ACC112 (cell line): ENCODE data around the gene FBXL7.

ENCODE experiments used
- H2AFZ ChIP-seq: fragments of 200-600 bp; sonication (generic); one replicate; pipeline ENCODE4 v1.6.0; 2017; ENCODE audit warnings: antibody characterized with exemption, low read length; ENCODE audit not compliant: unreplicated experiment
- H3K27ac ChIP-seq: fragments of 200-600 bp; sonication (generic); 2 replicates; pipeline ENCODE4 v1.5.1; 2014; ENCODE audit warnings: low read depth, mild to moderate bottlenecking, antibody characterized with exemption, low read length, moderate library complexity
- H3K27me3 ChIP-seq: fragments of 200-600 bp; sonication (generic); 2 replicates; pipeline ENCODE4 v1.6.1; 2014; ENCODE audit warnings: mild to moderate bottlenecking, antibody characterized with exemption, low read length, moderate library complexity, mixed read lengths; ENCODE audit not compliant: insufficient read depth
- H3K36me3 ChIP-seq: fragments of 200-600 bp; sonication (generic); 2 replicates; pipeline ENCODE4 v1.6.1; 2016; ENCODE audit warnings: mild to moderate bottlenecking, antibody characterized with exemption, low read length, moderate library complexity, mixed read lengths; ENCODE audit not compliant: insufficient read depth
- H3K4me1 ChIP-seq: fragments of 200-600 bp; sonication (generic); one replicate; pipeline ENCODE4 v1.6.1; 2016; ENCODE audit warnings: low read length, mixed read lengths; ENCODE audit not compliant: insufficient read depth, unreplicated experiment, control insufficient read depth
- H3K4me3 ChIP-seq: fragments of 200-600 bp; sonication (generic); 2 replicates; pipeline ENCODE4 v1.5.1; 2014; ENCODE audit warnings: mild to moderate bottlenecking, low read depth, low read length
- H3K79me2 ChIP-seq: fragments of 200-600 bp; sonication (generic); one replicate; pipeline ENCODE4 v1.6.0; 2016; ENCODE audit warnings: low read length; ENCODE audit not compliant: control insufficient read depth, unreplicated experiment, insufficient read depth

FBXL7 gene

DNA sequence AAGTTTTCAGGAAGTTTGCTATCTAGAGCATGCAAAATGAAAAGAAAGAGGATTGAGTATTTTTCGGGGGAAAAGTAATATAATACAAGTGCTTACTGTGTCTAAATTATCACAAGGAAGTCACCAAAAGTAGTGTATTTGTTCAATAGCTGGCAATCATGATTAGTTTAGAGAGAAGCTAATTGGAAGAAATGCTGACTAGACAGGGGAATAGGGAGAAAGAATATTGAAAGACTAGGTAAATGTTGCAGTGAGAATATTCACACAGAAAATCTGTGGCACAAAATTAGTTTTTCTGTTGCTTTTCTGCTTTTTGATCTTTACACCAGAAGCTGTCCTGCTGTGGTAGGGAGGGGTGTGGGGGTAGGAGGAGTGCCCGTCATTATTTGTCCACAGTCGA is 440.9 kb downstream of the FBXL7 start:
- Histone ChIP-seq H3K27ac (no peak overlapping the region), H3K79me2 (no peaks in the 10 kb centered on the region), H3K27me3 (no peaks in the 10 kb centered on the region)

DNA sequence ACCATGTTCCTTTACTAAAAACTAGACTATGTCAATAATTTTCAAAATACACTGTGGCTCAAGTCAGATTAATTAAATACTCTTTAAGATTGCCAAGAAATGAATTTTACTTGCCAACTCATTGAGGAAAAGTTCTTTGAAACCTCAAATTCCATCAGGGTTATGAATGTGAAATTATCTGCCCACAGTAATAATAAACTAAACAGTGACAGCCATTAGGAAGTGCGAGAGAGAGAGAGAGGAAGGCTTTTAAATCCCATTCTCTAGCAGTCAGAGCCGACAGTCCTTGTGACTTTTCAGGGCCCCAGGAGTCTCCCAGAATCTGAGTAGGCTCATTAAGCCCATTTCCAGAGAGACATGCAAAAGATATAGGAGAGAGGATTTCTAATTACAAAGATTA is 443.5 kb downstream of the FBXL7 start:
- no peaks in the 10 kb centered on the region for H3K79me2 ChIP-seq
- H3K36me3 ChIP-seq: 0 out of 2 replicates have a peak, but pooled peaks cover 7% of the 10 kb centered on the region
- peaks cover 12% of the 10 kb centered on the region for H3K4me1 ChIP-seq
- H2AFZ ChIP-seq: no peak overlapping the region
- H3K4me3 ChIP-seq: no peak overlapping the region
- H3K27ac ChIP-seq: no peak overlapping the region
- no peaks in the 10 kb centered on the region for H3K27me3 ChIP-seq

More for the DNA sequence above, 440.9 kb downstream of the FBXL7 start:
- H3K36me3 ChIP-seq: peaks cover 13% of the 10 kb centered on the region; the same call in 1 of the 2 replicates
- H2AFZ ChIP-seq: no peak overlapping the region
- peaks cover 13% of the 10 kb centered on the region for H3K4me1 ChIP-seq
- no peak overlapping the region for H3K4me3 ChIP-seq

DNA sequence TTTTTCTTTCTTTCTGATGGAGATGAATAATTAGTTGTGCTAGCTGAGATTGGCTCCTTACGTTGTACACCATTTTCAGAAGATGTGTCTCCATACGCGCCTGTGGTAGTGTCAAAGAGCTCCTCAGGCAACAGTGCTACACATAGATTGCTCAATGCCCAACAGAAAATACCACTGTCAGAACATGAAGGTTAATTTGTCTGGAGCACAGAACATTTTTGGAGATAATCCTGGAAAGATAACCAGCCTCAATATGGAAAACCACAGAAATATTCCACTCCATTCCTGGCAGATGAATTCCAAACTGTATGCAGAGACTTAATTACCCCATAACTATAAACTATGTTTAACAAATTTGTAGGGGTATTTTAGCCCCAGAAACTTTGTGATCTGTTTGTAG is 446.0 kb downstream of the FBXL7 start:
- H3K36me3 ChIP-seq: no peaks in the 10 kb centered on the region
- H3K4me1 ChIP-seq: no peaks in the 10 kb centered on the region
- H2AFZ ChIP-seq: no peak overlapping the region
- H3K27ac ChIP-seq: no peak overlapping the region
- H3K27me3 ChIP-seq: no peaks in the 10 kb centered on the region
- H3K4me3 ChIP-seq: no peak overlapping the region
- H3K79me2 ChIP-seq: no peaks in the 10 kb centered on the region

DNA sequence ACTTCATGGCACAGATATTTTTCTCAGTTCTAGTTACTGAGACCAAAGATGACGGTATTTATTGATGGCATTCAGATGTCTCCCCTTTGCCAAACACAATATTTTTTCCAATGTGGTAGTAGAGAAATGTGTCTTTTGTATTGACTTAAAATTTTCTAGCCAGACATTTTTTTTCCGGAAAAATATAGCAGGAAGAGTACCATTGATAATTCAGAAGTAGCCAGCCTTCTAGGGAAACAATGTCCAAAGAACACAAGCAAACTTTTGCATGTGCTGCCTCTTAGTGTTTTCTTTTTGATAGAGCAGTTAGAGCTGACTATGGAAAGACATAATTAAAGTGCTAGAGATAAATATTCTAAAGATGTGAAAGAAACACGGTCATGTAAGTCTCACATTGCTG is 448.2 kb downstream of the FBXL7 start:
- Histone ChIP-seq H3K4me1 (no peaks in the 10 kb centered on the region), H2AFZ (no peak overlapping the region), H3K4me3 (no peak overlapping the region), H3K27ac (no peak overlapping the region), H3K79me2 (no peaks in the 10 kb centered on the region), H3K36me3 (no peaks in the 10 kb centered on the region), H3K27me3 (no peaks in the 10 kb centered on the region)

DNA sequence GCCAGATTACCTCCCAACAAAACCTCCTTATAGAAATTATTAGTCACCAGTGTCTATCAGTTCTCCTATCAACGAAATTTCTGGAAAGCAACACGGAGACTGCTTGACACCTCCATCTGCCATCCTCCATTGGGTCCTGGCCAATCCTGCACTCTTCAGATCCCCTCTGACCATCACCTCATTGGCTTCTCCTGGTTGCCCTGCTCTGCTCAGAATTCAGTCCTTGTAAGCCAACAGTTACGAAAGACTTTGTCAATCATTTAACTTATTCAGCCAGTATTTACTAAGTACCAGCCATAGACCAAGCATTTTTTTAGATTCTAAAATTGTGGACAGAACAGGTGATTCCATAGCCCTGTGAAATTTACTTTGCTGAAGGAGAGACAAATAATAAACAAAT is 451.1 kb downstream of the FBXL7 start:
- H2AFZ ChIP-seq: no peak overlapping the region
- no peaks in the 10 kb centered on the region for H3K36me3 ChIP-seq
- no peaks in the 10 kb centered on the region for H3K79me2 ChIP-seq
- no peaks in the 10 kb centered on the region for H3K27me3 ChIP-seq
- no peaks in the 10 kb centered on the region for H3K4me1 ChIP-seq
- no peak overlapping the region for H3K4me3 ChIP-seq
- H3K27ac ChIP-seq: no peak overlapping the region

DNA sequence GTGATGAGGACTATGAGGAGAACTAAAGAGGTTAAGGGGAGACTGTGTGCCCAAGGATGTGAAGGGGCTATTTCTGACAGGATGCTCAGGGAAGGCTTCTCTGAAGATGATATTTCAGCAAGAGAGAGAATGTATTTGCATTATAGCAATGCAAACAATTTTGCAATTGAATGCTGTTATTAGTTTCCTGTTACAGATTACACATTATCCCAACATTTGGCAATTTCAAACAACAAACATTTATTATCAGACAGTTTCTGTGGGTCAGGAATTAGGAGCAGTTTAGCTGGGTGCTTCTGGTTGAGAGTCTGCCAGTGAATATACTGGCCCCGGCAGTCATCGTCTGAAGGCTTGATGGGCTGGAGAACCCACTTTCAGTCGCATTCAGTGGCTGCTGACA is 451.6 kb downstream of the FBXL7 start:
- Histone ChIP-seq H3K27me3 (no peaks in the 10 kb centered on the region), H3K27ac (no peak overlapping the region), H3K36me3 (no peaks in the 10 kb centered on the region), H3K4me1 (no peaks in the 10 kb centered on the region), H3K4me3 (no peak overlapping the region), H3K79me2 (no peaks in the 10 kb centered on the region), H2AFZ (no peak overlapping the region)

DNA sequence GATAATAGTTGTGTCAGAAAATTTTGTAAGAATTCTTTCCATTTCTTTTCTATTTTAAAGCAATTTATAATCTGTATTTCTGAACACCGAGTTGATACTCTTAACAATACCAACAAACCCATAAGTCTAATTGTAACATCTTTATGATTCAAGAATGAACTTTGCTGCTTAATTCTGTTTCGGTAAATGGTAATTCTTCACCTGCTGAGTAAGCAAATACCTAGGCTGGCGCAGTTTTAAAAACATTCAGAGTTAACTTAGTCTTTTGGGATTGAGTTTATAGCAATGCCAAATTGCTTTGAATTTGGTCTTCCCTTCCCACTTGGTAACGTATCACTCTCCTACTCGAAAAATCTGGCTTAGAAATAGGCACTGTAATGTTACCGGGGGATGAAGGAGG is 456.6 kb downstream of the FBXL7 start:
- no peak overlapping the region for H3K4me3 ChIP-seq
- no peak overlapping the region for H2AFZ ChIP-seq
- no peaks in the 10 kb centered on the region for H3K79me2 ChIP-seq
- H3K27me3 ChIP-seq: no peaks in the 10 kb centered on the region
- no peaks in the 10 kb centered on the region for H3K36me3 ChIP-seq
- H3K27ac ChIP-seq: no peak overlapping the region
- H3K4me1 ChIP-seq: no peaks in the 10 kb centered on the region

DNA sequence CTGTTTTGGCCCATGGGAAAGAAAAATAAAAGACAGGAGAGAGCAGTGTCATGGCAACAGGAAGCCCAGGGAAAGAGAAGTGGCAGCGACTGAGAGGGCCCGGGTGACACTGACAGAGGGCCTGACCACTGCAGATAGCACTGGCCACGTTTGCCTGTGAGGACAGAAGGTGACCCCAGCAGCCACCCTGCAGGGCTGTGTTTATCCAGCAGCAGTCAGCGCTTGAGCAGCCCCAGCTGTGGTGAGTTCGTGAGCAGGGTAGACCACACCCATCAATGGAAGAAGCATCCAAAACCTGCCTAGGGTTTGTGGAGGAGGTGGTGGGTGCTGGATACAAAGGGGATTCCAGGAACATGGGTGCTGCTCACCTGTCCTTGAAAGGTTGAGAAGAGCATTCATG is 457.1 kb downstream of the FBXL7 start:
- no peaks in the 10 kb centered on the region for H3K27me3 ChIP-seq
- H3K79me2 ChIP-seq: no peaks in the 10 kb centered on the region
- H3K36me3 ChIP-seq: no peaks in the 10 kb centered on the region
- no peak overlapping the region for H3K4me3 ChIP-seq
- H3K4me1 ChIP-seq: no peaks in the 10 kb centered on the region
- no peak overlapping the region for H3K27ac ChIP-seq
- H2AFZ ChIP-seq: no peak overlapping the region

DNA sequence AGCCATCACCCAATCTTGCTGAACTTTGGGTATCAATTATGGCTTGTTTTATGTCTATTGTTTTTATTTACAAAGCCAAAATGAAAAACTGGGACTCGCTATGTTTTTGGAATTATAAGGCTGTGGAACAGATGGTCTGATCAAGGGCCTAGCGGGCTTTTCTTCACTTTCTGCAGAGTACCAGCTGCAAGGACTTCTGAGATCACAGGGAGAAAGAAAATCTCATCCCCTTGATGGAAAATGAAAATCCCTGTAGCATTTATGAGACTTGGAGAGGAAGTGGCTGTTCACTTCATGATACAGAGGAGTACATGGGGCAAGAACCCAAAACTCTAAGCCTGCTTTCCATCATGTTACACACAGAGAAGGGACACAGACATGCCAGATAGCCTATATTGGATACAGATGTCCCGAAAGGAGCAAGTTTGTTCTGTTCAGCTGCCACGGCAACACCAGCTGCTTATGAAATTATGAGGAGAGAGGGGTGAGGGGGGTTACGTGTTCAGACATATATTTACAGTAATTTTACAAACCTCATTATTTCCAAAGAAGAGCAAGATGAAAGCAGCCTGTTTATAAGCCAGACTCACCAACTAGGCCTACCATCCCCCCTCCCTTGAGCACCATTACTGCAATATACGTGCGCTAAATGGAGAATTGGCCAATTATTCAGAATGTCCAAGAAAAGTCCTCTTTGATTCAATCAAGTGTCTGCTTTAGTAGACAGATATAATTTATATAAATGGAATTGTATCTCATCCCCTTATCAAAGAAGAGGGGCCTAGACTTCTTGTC is 459.6 kb downstream of the FBXL7 start:
- Histone ChIP-seq H3K27me3 (no peaks in the 10 kb centered on the region), H3K27ac (no peak overlapping the region), H3K4me3 (no peak overlapping the region), H3K36me3 (no peaks in the 10 kb centered on the region), H3K4me1 (no peaks in the 10 kb centered on the region), H3K79me2 (no peaks in the 10 kb centered on the region), H2AFZ (no peak overlapping the region)

DNA sequence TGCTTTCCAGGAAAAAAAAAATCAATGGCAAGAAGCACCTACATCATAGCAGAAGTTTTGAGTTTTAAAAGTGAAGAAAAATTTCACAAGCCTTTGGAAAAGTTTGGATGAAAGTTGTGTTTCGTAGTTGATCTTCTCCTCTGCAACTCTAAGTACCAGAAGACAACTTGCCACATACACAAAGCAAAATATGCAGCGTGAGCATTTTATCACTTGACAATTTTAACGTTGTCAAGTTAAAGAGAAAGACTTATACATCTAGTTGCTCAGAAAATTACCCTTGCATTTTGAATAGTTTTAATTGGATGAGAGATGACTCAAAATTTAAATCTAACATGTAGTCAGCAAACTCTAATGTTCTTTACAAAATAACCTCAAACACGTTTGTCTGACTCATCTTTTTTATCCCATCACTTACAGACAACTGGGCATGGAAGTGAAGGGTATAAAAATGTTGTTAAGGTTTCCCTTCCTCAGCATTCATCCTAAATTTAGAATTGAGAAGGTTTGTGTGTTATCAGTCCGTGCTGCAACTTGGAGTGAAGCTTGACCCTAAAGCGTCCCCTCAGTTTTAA is 466.2 kb downstream of the FBXL7 start:
- H3K27ac ChIP-seq: no peak overlapping the region
- no peaks in the 10 kb centered on the region for H3K79me2 ChIP-seq
- no peak overlapping the region for H3K4me3 ChIP-seq
- H3K27me3 ChIP-seq: no peaks in the 10 kb centered on the region
- H3K36me3 ChIP-seq: no peaks in the 10 kb centered on the region
- no peak overlapping the region for H2AFZ ChIP-seq
- H3K4me1 ChIP-seq: peaks cover 6% of the 10 kb centered on the region

DNA sequence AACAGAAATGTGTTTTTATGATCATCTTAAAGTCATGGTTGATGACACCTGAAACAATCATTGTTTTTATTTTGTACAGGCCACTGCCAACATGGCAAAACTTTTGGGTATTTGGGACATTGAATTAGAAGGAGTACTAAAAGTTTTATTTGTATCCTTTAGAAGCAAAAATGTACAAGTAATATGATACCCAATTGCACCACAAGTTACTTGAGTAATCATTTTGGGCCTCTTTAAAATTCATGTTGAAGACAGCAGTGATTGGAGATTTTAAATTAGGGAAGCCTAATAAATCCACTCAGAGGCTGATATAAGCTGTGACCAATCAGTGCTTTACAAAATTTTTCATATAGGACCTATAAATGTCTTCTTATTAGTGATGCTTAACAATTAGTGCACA is 466.7 kb downstream of the FBXL7 start:
- peaks cover 6% of the 10 kb centered on the region for H3K4me1 ChIP-seq
- no peaks in the 10 kb centered on the region for H3K36me3 ChIP-seq
- H3K4me3 ChIP-seq: no peak overlapping the region
- no peak overlapping the region for H3K27ac ChIP-seq
- H2AFZ ChIP-seq: no peak overlapping the region
- H3K27me3 ChIP-seq: no peaks in the 10 kb centered on the region
- no peaks in the 10 kb centered on the region for H3K79me2 ChIP-seq
